Mucosa of descending colon (tissue), 3 donors: Measurements from ENCODE around the gene ZIC4. TPM values are rescaled to one million over a fixed set of nuclear protein-coding genes. Genes with fewer than 3 reads are reported as not detected.

ENCODE experiments used
- ATAC-seq: fragments of 200-7000 bp; cut with Tn5 transposase; one replicate; pipeline ENCODE4 v1.9.1; 2020; ENCODE audit warnings: mild to moderate bottlenecking, moderate library complexity
- DNase-seq, 3 donors: peaks; one replicate each; pipeline ENCODE4 v3.0.0-alpha.2; 2020
- H3K36me3 ChIP-seq: fragments of 200-600 bp; one replicate; pipeline ENCODE4 v1.8.0; 2021; ENCODE audit warnings: low read depth, mild to moderate bottlenecking
- H3K4me1 ChIP-seq: fragments of 200-600 bp; one replicate; pipeline ENCODE4 v1.8.0; 2021; ENCODE audit warnings: low read depth, mild to moderate bottlenecking
- H3K4me3 ChIP-seq: fragments of 200-600 bp; one replicate; pipeline ENCODE4 v1.8.0; 2021; ENCODE audit warnings: mild to moderate bottlenecking
- H3K9me3 ChIP-seq: fragments of 200-600 bp; one replicate; pipeline ENCODE4 v1.8.0; 2021; ENCODE audit warnings: mild to moderate bottlenecking
- intact Hi-C, 2 donors: fragments of 100-400 bp; cut with DNase I in 1 of 2; cut with micrococcal nuclease in 1 of 2; formaldehyde crosslinking; loops; one replicate each; pipeline versions ENCODE4 v1.11.0 to v1.11.1; 2022; cut with DNase I, micrococcal nuclease
- total RNA-seq, 3 donors: library from RNA; stranded (reverse); fragmentation: NEBNext Ultra II Directional in 2 of 3; extraction: Animal tissue kit (Norgen Biotek cat#: 25700) in 2 of 3; gene quantifications; one replicate each; pipeline versions ENCODE4 v1.2.1 to v1.2.4, GENCODE V29; 2021 to 2023
- TF ChIP-seq, protein P1 (sequence below): fragments of 200-600 bp; IDR thresholded peaks from one replicate; pipeline ENCODE4 v1.8.0; 2022; ENCODE audit warnings: antibody characterized with exemption, mild to moderate bottlenecking
- donor health status: DM: no; HTN: no; CAD: no; lungs with moderate emphysema.
- donor health status: DM: no; HTN: no; CAD: no.
- donor health status: DM: no; HTN: yes; CAD: no.

The ZIC4 gene
- total RNA-seq, 3 donors from 2014 or later: not detected

DNA sequence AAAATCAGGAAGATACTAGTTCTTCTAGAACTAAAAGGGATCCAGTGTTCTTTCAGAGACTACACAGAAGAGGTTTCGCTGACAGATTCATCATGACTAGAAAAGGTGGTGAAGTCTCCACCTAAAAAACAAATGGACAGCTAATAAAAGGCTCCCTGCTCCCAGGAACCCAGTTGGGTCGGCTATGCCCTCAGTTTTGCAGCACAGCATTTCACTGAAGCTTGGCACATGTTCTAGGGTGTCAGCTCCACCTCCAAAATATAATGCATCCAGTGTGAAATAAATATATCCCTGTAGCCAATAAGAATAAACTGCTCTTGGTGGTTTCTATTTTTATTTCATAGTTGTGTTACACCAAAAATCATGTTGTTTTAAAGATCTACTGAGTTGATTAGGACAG, 55.0 kb downstream of the ZIC4 start:
- DNase-seq (no peak), ATAC-seq (no peak)
- no peaks in the 10 kb centered on the region for H3K9me3 ChIP-seq
- H3K36me3 ChIP-seq: no peaks in the 10 kb centered on the region
- TF ChIP-seq, protein P1, sequence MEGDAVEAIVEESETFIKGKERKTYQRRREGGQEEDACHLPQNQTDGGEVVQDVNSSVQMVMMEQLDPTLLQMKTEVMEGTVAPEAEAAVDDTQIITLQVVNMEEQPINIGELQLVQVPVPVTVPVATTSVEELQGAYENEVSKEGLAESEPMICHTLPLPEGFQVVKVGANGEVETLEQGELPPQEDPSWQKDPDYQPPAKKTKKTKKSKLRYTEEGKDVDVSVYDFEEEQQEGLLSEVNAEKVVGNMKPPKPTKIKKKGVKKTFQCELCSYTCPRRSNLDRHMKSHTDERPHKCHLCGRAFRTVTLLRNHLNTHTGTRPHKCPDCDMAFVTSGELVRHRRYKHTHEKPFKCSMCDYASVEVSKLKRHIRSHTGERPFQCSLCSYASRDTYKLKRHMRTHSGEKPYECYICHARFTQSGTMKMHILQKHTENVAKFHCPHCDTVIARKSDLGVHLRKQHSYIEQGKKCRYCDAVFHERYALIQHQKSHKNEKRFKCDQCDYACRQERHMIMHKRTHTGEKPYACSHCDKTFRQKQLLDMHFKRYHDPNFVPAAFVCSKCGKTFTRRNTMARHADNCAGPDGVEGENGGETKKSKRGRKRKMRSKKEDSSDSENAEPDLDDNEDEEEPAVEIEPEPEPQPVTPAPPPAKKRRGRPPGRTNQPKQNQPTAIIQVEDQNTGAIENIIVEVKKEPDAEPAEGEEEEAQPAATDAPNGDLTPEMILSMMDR: no peak
- intact Hi-C loops: no loop called here
- H3K4me1 ChIP-seq: no peaks in the 10 kb centered on the region
- no peak overlapping the region for H3K4me3 ChIP-seq

DNA sequence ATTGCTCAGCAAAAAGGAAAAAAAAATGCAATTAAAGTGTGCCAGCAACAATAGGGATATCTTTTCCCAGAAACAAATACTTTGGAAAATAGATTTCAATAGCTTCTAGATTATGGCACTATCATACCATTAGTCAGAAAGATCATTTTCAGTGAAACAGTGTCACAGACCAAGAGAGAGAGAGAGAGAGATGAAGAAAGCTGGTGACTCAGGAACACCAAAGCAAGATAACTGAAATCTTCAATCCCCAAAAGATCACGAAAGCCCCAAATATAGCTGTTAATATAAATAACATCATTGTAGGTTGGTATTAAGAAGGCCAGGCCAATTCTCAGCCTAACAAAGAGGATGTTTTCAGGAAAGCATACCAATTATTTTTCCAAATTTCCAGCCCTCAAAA, 57.4 kb downstream of the ZIC4 start:
- ATAC-seq: no peak
- Histone ChIP-seq H3K9me3 (no peaks in the 10 kb centered on the region), H3K36me3 (no peaks in the 10 kb centered on the region), H3K4me3 (no peak overlapping the region), H3K4me1 (no peaks in the 10 kb centered on the region)
- TF ChIP-seq, protein P1: no peak
- DNase-seq: no peak
- intact Hi-C loops: no loop called here

DNA sequence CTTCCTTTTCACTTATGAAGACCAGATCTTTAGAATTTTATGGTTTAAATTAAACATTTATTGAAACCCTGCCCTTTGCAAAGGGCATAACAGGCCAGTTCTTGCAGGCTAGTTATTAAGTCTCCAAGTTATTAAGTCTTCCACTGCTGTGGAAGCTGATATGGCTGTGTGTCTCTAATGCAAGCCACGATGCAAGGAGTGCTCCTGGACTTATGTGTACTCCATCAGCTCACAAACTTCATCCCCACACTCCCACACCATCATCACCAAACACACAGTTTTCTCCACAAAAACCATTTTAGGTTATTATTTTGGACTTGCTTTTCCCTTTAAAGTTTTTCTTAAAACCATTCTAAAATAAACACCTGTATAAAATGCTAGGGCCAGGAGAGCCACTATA, 62.4 kb downstream of the ZIC4 start:
- DNase-seq (no peak), ATAC-seq (no peak)
- TF ChIP-seq, protein P1: no peak
- no peaks in the 10 kb centered on the region for H3K36me3 ChIP-seq
- H3K4me3 ChIP-seq: no peak overlapping the region
- intact Hi-C loops: no loop called here
- no peaks in the 10 kb centered on the region for H3K9me3 ChIP-seq
- H3K4me1 ChIP-seq: no peaks in the 10 kb centered on the region

DNA sequence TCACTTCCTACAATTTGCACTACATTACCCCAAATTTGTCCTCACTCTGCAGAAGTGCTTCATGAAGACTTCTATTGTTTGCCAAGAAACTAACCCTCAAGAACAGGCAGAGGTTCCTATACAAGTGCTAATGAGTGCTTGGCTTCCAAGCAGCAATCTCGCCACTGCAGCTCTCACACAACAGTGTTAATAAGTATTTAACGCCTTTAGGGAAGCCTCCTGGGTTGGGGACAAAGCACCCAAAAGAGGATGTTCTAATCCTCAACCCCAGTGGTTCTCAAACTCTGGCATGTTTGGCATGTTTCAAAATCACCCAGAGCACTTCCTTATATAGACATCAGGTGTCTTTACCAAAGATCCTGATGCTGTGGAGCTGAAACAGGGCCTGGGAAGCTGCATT, 64.6 kb downstream of the ZIC4 start:
- Histone ChIP-seq H3K9me3 (no peaks in the 10 kb centered on the region), H3K4me1 (no peaks in the 10 kb centered on the region), H3K36me3 (no peaks in the 10 kb centered on the region), H3K4me3 (no peak overlapping the region)
- DNase-seq (no peak), ATAC-seq (no peak)
- TF ChIP-seq, protein P1: no peak
- intact Hi-C loops: no loop called here

DNA sequence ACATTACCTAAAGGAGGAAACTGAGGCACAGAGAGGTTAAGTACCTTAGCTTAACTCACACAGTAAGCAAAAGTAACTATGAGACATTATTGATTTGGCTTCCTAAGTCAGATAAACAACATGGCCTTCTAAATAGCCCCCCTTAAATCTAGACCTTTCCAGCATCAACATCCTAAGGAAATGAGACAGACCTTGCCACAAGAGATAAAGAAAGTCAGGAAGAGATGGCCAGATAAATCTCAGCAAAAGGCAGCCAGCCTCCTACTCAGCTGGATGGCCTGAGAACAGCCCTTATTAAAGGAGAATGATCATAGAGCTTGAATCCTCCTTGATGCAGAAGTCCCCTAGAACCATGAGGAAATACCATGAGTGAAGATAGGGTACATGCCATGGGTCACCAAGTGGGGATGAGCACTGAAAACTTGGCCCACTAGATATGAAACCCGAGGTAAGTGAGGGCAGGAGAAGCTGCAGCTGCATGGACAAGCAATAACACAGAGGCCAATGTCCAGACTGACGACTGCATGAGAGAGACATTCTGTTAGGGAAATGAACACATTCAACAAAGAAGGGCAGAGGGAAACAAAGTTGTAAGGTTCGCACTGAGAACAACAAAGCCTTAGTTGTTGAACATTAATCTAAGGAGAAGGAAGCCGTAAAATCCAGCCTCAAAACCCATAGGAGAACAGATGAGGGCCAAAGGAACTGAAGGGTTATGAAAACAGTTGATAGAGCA, 69.6 kb downstream of the ZIC4 start:
- DNase-seq (no peak), ATAC-seq (no peak)
- TF ChIP-seq, protein P1: no peak
- intact Hi-C loops: no loop called here
- Histone ChIP-seq H3K9me3 (no peaks in the 10 kb centered on the region), H3K4me3 (no peak overlapping the region), H3K36me3 (no peaks in the 10 kb centered on the region), H3K4me1 (no peaks in the 10 kb centered on the region)

Other genes starting within 250 kb of the ZIC4 start
- gene ZIC1, start 2.8 kb upstream of the ZIC4 start, total RNA-seq: under 1 TPM in 1 of 3 donors, not detected in 2; 0.48 TPM